BLaER1 (cell line): ENCODE results near the gene NEURL1B.

ENCODE experiments used
- H3K27ac ChIP-seq: shearing (Covaris generic); formaldehyde crosslinking; 2 replicates; pipeline ENCODE4 v1.8.1; 2022
- H3K27me3 ChIP-seq: shearing (Covaris generic); formaldehyde crosslinking; 2 replicates; pipeline ENCODE4 v1.8.1; 2022
- H3K36me3 ChIP-seq: shearing (Covaris generic); formaldehyde crosslinking; 2 replicates; pipeline ENCODE4 v1.8.1; 2022
- H3K4me1 ChIP-seq: shearing (Covaris generic); formaldehyde crosslinking; 2 replicates; pipeline ENCODE4 v1.8.1; 2022
- H3K4me2 ChIP-seq: shearing (Covaris generic); formaldehyde crosslinking; 2 replicates; pipeline ENCODE4 v1.8.1; 2022
- H3K4me3 ChIP-seq: shearing (Covaris generic); formaldehyde crosslinking; 2 replicates; pipeline ENCODE4 v1.8.1; 2022
- H3K9ac ChIP-seq: shearing (Covaris generic); formaldehyde crosslinking; 2 replicates; pipeline ENCODE4 v1.8.1; 2022
- H3K9me3 ChIP-seq: shearing (Covaris generic); formaldehyde crosslinking; 2 replicates; pipeline ENCODE4 v1.8.1; 2022
- H4K20me1 ChIP-seq: shearing (Covaris generic); formaldehyde crosslinking; 2 replicates; pipeline ENCODE4 v1.8.1; 2022
- Cebpa-rat ChIP-seq: shearing (Covaris generic); IDR thresholded peaks from 2 replicates; pipeline ENCODE4 v1.8.1; 2022

Gene NEURL1B

DNA sequence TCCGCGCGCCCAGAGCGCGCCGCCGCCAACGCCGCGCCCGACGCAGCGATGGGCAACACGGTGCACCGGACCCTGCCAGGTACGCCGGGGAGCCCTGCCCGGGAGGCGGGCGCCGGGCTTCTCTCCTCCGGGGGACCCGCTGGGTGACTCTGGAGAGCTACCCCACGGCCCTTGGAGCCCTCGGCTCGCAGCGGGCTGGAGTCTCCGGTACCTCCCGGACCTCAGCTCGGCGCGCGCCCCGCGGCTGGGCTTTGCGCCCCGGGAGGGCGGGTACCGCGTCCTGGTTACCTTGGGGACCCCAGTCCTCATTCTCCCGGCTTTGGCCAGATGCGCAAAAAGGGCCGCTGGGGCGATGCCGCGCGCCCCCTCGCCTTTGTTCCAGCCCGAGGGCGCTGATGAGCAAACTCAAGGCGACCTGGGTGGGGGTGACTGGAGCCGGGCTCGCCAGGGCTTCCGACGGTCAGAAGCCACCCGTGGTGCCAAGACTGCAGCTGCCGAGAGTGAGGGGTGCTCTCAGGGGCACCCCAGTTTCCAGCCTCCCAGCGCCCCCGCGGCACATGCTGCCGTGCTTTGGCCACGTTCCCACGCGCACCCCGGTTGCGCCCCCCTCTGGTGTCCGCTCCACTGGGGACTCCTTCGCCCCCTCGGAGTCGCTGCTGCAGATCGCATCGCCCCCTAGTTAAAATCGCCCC, 442 bp downstream of the NEURL1B start:
- Histone ChIP-seq H3K27ac (peak overlapping the region; percentile 92), H3K4me1 (peaks cover 77% of the 10 kb centered on the region), H3K9me3 (no peaks in the 10 kb centered on the region), H4K20me1 (peaks cover 22% of the 10 kb centered on the region), H3K9ac (peak overlapping the region; percentile 89), H3K4me3 (peak overlapping the region; percentile 85), H3K4me2 (peak overlapping the region; percentile 96), H3K36me3 (peaks cover 27% of the 10 kb centered on the region), H3K27me3 (no peaks in the 10 kb centered on the region)
- no peak for TF ChIP-seq Cebpa-rat

DNA sequence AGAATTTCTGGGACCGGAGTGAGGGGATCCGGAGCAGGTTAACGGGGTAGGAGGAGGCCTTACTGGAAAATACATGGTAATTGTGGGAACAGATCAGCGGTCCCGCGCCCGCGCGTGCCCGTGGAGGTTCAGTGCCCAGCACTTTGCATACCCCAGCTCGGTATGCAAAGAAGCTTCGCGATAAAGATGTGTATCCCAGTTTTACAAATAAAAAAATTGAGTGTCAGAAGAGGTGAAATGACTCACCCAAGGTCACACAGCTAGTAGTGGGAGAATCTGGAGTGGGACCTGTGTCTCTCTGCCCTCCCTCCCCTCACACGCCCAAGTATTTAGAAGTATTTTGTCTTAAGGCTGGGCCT, 967 bp downstream of the NEURL1B start:
- Histone ChIP-seq H3K4me3 (peak overlapping the region; percentile 85), H3K27ac (peak overlapping the region; percentile 92)
- no peak for TF ChIP-seq Cebpa-rat

DNA sequence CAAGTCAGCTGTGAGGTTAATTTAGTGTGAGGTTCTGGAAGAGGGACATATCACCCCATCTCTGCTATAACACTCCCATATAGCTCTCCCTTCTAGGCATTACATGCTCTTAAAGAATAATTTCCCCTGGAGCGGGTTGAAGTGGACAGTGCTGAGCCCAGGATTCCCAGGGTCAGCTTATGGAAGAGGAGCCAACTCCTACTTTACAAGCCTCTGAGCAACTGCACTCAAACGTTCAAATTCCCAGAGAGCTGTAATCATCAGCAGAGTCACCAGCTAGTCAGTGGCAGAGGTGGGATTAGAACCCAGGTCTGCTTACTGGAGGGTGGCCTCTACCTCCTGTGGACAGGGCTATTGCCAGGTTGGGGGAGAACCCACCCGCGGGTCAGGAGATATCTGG, 1.4 kb downstream of the NEURL1B start:
- no peak for TF ChIP-seq Cebpa-rat
- Histone ChIP-seq H3K9me3 (no peaks in the 10 kb centered on the region), H4K20me1 (peaks cover 31% of the 10 kb centered on the region), H3K9ac (peak overlapping the region; percentile 89), H3K27me3 (no peaks in the 10 kb centered on the region), H3K4me2 (peak overlapping the region; percentile 96), H3K36me3 (peaks cover 37% of the 10 kb centered on the region), H3K4me3 (peak overlapping the region; percentile 85), H3K27ac (peak overlapping the region; percentile 92), H3K4me1 (peaks cover 77% of the 10 kb centered on the region)

More for the DNA sequence above, 967 bp downstream of the NEURL1B start:
- Histone ChIP-seq H3K9me3 (no peaks in the 10 kb centered on the region), H3K4me1 (peaks cover 77% of the 10 kb centered on the region), H3K36me3 (peaks cover 33% of the 10 kb centered on the region), H3K4me2 (peak overlapping the region; percentile 96), H4K20me1 (peaks cover 27% of the 10 kb centered on the region), H3K9ac (peak overlapping the region; percentile 89), H3K27me3 (no peaks in the 10 kb centered on the region)

DNA sequence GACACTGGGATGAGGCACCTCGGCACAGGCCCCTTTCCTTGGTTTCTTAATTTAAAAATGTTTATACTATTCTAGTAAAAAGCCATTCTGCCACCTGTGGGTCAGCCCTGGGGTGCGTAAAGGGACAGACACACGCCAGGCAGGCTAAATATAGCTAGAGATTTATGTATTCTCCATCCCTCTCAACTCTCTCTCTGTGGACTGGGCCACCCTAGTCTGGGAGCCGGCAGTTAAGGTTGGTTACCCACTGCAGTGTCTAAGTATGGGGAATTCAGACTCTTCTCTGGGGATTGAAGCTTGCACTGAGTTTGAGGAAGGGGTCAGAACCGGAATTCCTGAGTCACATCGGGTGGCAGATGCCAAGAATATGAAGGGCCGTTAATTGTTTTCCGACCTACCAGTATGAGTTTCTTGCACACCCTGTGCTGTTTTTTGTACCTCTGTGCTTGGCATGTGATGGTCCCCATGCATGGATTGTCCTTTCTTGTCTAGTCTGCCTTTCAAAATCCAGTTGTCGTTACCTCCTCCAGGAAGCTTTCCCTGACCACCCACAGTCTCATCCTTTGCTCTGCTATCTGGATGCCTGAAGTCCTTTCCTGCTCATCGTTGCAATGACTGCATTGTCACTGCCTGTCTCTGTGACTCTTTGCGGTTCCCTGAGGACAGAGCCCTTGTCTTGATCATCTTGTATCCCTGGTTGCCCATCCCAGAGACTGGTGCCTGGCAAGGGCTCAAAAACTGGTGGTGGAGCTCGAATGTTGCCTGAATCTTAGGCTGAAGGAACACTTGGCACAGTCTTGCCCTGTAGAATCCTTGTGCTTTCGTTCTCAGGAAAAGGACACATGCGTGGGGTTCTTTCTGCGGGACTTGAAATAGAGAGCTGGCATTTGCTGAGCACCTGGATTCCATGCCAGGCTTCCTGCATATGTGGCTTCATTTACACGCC, 2.1 kb downstream of the NEURL1B start:
- peak overlapping the region; percentile 89 for H3K9ac ChIP-seq
- no peaks in the 10 kb centered on the region for H3K9me3 ChIP-seq
- no peak for TF ChIP-seq Cebpa-rat
- peaks cover 44% of the 10 kb centered on the region for H3K36me3 ChIP-seq
- peak overlapping the region; percentile 92 for H3K27ac ChIP-seq
- H4K20me1 ChIP-seq = peaks cover 39% of the 10 kb centered on the region
- peaks cover 77% of the 10 kb centered on the region for H3K4me1 ChIP-seq
- peak overlapping the region; percentile 96 for H3K4me2 ChIP-seq
- H3K4me3 ChIP-seq = peak overlapping the region; percentile 85
- H3K27me3 ChIP-seq = no peaks in the 10 kb centered on the region

DNA sequence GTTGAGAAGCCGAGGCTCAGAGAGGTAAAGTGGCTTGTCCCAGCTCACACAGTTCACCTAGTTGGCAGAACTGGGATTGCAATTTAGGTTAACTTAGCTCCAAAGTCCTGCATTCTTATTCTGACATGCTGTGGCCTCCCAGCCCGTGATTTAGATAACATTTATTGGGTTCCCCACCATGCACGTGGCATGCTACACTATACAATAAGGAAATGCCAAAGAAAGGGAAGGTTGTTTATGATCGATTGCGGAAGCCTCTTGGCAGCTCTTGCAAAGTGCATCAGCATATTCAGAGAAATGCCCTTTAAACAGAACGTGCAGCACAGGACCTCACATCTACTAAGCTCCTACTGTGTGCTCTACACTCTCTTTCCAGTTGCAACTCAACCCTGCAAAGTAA, 3.2 kb downstream of the NEURL1B start:
- Histone ChIP-seq H3K36me3 (peaks cover 55% of the 10 kb centered on the region), H3K4me1 (peaks cover 77% of the 10 kb centered on the region), H3K4me3 (peak overlapping the region; percentile 85), H3K9ac (peak overlapping the region; percentile 89), H4K20me1 (peaks cover 49% of the 10 kb centered on the region), H3K27me3 (no peaks in the 10 kb centered on the region), H3K27ac (peak overlapping the region; percentile 92), H3K4me2 (peak overlapping the region; percentile 96), H3K9me3 (no peaks in the 10 kb centered on the region)
- TF ChIP-seq Cebpa-rat = no peak

DNA sequence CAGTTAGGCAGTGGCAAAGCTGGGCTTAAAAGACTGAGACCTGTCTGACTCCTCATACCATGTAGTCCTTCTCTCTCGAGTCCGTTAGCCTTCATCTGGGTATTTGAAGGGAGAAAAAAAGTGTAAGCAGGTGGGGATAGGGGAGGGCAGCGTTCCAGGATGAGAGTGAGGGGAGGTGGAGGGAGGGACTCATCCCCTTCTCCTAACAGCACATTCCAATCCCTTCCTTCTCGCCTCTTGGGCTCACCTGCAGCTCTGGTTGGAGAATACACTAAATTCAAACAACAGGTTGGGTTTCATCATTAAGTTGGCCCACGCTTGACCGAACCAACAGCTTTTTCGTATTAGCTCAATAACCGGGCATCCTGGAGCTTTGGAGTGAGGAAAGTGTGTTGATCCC, 3.6 kb downstream of the NEURL1B start:
- no peaks in the 10 kb centered on the region for H3K9me3 ChIP-seq
- H4K20me1 ChIP-seq = peaks cover 54% of the 10 kb centered on the region
- peak overlapping the region; percentile 96 for H3K4me2 ChIP-seq
- H3K36me3 ChIP-seq = peaks cover 60% of the 10 kb centered on the region
- peak overlapping the region; percentile 85 for H3K4me3 ChIP-seq
- peak overlapping the region; percentile 89 for H3K9ac ChIP-seq
- TF ChIP-seq Cebpa-rat = no peak
- H3K4me1 ChIP-seq = peaks cover 77% of the 10 kb centered on the region
- no peaks in the 10 kb centered on the region for H3K27me3 ChIP-seq
- H3K27ac ChIP-seq = peak overlapping the region; percentile 92

DNA sequence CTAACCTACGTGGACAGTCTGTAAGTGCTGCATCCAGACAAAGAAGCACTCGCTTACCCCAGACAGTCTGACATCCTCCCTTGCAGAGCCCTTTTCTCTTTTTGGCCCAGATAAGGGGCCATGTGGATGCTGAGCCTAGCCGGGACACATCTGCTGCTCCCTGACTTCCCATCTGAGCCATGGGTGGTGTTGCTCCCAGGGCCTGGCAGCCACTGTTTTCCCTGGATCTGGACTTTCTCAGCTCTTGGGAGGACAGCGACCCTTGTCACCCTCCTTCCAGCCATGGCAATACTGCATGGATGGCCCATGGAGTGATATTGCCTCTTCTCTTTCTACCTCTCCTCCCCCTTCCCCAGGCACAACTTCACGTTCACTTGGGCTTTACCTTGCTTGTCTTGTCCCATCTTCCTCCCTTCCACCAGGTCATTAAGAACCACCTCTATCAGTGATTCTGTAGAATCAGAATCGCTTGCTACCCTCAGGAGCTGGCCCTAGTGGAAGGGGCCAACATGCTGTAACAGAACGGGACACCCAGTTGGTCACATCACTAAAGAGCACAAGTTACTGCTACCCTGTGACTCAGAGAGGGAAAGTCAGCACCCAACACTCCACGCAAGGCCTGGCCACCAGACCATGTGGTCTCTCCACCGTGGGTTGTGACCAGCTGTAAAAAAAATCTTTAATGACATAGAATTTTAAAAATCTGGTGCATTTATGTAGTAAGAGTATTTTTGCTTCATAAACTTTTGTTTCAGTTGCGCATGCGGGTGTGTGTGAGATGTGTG, 4.4 kb downstream of the NEURL1B start:
- Histone ChIP-seq H3K36me3 (peaks cover 67% of the 10 kb centered on the region), H3K9me3 (no peaks in the 10 kb centered on the region), H3K4me1 (peaks cover 76% of the 10 kb centered on the region), H3K4me3 (peak overlapping the region; percentile 85; the same call in 1 of the 2 replicates), H3K9ac (peak overlapping the region; percentile 89), H3K27ac (peak overlapping the region; percentile 92), H3K27me3 (no peaks in the 10 kb centered on the region), H4K20me1 (peaks cover 61% of the 10 kb centered on the region), H3K4me2 (peak overlapping the region; percentile 96)
- no peak for TF ChIP-seq Cebpa-rat

DNA sequence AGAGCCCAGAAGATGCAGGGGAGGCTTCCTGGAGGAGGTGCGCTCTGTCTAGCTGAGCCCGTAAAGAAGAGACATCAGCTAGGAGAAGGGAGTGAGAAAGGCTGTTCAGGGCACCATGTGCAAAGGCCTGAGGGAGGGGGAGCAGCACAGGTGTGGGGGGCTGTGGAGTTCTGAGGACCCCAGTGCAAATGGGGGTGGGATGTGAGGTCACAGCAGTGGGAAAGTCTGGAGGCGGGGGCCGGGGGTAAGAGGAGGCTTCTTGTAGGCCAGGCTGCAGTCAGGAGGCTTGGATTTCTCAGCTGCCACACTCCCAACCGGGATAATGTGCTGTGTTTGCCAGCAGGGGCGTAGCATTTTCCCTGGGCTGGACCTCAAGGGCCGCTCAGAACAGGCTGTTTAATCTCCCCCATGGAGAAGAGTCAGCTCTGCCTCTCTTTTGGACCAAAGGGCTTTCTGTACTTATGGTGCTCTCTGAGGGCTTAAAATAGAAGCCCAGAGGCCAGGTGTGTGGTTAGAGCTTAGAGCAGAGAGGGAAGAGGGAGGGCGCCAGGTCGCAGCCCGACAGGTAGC, 5.7 kb downstream of the NEURL1B start:
- peak overlapping the region; percentile 89 for H3K9ac ChIP-seq

More for the DNA sequence above, 5.7 kb downstream of the NEURL1B start:
- H3K36me3 ChIP-seq = peaks cover 80% of the 10 kb centered on the region
- H4K20me1 ChIP-seq = peaks cover 75% of the 10 kb centered on the region
- H3K27me3 ChIP-seq = no peaks in the 10 kb centered on the region
- H3K4me2 ChIP-seq = peak overlapping the region; percentile 96
- peak overlapping the region; percentile 92 for H3K27ac ChIP-seq
- TF ChIP-seq Cebpa-rat = no peak
- H3K4me1 ChIP-seq = peaks cover 82% of the 10 kb centered on the region
- peak overlapping the region; percentile 50 for H3K4me3 ChIP-seq
- 0 out of 2 replicates have a peak, but pooled peaks cover under 1% of the 10 kb centered on the region for H3K9me3 ChIP-seq
